GM18508 (cell line): ENCODE data around the gene MYO1F.
"Not testable (repeated sequence)": the region's sequence is repeated elsewhere in the genome, so short reads cannot be mapped to it uniquely, and the experiment has no call there.

Source experiments
- ATAC-seq: cut with Tn5 transposase; IDR thresholded peaks from one replicate; pipeline ENCODE4 v1.9.1; 2021; ENCODE audit warnings: moderate number of reproducible peaks; ENCODE audit not compliant: insufficient read depth, unreplicated experiment

Gene MYO1F

DNA sequence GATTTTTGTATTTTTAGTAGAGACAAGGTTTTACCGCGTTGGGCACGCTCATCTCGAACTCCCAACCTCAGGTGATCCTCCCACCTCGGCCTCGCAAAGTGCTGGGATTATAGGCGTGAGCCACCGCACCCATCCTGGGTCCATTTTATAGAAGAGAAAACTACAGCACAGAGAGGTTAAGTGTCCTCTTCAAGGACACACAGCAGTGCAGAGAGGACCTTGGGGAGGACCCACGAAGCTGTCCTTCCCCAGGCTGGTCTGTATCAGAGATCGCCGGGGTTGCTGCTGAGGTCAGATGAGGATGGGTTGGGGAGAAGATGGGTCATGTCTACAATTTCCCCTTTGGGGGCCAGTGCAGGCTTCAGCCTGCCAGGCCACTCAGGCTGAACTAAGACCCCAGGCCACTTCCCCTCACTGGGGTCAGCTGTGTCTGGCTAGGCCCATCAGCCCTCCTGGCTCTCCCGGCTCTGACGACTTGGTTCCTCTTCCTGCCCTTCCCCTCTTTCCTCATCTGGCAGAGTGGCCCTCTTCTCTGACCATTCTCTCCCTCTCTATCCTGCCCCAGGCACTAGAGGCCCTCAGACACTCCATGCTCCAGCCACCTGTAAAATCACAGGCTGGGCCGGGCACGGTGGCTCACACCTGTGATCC lies 9.6 kb downstream of the MYO1F start:
- ATAC-seq: no peak

DNA sequence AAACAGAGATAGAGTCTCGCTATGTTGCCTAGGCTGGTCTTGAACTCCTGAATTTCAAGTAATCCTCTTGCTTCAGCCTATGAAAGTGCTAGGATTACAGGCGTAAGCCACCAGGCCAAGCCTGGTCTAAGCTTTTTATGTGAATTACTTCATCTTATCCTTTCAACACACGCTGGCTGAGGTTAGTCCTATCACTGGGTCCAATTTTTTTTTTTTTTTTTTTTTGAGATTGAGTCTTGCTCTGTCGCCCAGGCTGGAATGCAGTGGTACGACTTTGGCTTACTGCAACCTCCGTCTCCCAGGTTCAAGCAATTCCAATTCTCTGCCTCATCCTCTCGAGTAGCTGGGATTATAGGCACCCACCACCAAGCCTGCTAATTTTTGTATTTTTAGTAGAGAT lies 10.4 kb downstream of the MYO1F start:
- no peak for ATAC-seq

DNA sequence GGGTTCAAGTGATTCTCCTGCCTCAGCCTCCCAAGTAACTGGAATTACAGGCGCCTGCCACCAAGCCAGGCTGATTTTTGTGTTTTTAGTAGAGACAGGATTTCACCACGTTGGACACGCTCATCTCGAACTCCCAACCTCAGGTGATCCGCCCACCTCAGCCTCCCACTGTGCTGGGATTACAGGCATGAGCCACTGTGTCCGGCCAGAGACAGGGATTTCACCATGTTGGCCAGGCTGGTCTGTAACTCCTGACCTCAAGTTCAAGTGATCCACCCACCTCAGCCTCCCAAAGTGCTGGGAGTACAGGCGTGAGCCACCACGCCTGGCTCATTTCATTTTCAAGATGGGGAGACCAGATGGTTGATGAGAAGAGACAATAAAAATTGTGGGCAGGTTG lies 12.4 kb downstream of the MYO1F start:
- ATAC-seq: not testable (repeated sequence)

DNA sequence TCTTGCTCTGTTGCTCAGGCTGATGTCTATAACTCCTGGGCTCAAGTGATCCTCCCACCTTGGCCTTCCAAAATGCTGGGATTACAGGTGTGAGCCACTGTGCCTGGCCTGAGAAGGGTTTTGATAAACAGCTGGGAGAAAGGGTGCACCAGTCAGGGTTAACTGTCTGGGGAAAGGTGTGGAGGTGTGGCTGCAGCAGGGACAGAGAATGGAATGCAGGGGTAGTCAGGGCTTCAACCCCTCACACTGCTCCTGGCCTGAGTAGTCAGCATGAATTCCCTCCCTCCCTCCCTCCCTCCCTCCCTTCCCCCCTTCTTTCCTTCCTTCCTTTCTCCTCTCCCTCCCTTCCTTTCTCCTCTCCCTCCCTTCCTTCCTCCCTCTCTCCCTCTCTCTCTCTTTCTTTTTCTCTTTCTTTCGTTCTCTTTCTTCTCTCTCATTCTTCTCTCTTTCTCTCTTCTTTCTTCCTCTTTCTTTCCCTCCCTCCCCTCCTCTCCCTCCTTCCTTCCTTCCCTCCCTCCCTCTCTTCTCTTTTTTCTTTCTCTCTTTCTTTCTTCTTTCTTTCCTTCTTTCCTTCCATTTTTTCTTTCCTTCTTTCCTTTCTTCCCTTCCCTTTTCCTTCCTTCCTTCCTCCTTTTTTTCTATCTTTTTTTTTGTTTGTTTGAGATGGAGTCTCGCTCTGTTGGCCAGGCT lies 16.0 kb downstream of the MYO1F start:
- no peak for ATAC-seq

DNA sequence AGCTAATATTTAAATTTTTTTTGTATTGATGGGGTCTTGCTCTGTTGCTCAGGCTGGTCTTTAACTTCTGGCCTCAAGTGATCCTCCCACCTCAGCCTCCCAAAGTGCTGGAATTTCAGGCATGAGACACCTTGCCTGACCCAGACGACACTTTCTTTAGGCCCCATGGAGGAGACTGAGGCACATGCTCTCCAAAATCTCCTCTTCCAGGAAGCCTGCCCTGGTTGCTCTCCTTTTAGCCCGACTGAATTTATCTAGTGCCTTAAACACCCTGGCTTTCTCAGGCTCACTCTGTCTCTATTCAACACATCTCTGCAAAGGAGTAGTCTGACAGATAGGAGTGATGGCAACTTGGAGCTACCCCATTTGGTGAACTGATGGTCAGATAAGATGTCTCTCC lies 18.9 kb downstream of the MYO1F start:
- ATAC-seq: no peak

DNA sequence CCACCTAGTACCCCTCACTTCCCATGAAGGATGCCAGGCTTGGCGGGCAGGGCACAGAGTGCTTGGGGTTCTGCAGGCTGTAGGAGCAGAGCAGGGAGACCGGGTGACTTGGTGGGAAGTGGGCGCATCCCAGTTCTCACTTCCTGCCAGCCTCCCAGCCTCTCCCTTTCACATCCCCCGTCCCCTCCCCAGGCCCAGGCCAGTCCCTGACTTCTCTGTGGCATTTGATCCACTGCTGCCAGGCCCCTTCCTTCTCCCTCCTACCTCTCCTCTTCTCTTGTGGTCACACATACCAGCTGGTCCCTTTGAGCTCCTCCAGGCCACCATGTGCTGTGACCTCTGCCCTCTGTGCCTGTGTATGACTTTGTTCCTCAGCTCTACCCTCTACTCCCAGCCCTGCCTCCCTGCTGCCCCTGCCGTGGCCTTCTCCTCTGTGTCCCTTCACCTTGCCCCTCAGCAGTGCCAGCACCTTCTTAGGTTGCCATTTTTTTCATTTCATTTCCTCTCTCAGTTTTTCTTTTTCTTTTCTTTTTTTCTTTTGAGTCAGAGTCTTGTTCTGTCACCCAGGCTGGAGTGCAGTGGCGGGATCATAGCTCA lies 19.5 kb downstream of the MYO1F start:
- no peak for ATAC-seq

DNA sequence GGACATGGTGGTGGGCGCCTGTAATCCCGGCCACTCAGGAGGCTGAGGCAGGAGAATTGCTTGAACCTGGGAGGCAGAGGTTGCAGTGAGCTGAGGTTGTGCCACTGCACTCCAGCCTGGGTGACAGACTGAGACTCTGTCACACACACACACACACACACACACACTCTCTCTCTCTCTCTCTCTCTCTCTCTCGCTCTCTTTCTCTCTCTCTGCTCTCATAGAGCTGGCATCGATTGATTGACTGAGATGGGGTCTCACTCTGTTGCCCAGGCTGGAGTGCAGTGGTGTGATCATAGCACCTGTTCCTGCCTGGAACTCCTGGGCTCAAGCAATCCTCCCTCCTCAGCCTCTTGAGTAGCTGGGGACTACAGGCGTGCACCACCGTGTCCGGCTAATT lies 23.5 kb downstream of the MYO1F start:
- not testable (repeated sequence) for ATAC-seq

DNA sequence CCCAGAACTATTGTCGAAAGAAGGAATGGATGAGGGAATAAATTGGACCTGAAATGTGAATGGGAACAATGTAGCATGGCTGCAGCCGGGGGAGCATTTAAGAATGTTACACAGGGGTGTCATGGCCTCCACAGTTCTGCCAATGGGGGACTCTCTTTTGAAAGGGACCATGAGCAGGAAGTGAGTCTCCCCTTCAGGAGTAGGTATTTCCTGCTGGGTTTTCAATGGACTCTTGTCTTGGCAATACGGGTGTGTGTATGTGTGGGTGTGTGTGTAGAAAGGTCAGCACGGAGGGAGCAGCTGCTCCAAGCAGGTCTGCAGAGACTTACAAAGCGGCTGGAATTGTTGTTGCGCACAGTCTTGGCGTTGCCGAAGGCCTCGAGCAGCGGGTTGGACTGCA lies 24.4 kb downstream of the MYO1F start:
- ATAC-seq: no peak

DNA sequence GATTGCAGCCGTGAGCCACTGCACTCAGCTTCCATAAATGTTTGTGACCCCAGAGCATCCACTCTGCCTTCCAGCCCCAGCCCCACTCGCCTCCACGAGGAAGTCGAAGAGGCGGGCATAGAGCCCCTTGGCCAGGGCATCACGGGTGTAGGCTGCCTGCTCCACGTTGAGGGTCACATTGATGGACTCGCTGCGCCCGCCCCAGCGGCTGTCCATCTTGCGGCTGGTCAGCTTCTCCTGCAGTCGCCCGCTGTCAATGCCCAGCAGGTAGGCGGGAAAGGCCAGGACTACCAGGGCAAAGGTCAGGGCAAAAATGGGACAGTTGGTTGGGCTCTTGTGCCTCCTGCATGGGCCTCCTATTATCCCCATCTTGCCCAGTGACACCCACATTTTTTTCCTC lies 27.2 kb downstream of the MYO1F start:
- ATAC-seq: no peak

DNA sequence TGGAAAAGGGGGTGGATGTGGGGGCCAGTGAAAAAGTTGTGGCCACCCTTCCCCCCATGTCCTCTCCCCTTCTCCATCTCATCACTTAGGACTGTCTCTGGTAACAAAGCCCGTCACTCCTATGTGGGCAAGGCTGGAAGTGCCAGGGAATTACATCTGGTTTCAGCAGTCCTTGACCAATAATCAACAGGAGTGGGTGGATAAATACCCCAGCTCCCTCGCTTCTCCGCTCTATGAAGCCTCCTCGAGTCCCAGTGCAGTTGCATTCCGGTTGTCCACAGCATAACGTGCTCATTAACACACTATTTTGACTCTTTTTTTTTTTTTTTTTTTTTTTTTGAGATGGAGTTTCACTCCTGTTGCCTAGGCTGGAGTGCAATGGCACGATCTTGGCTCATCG lies 31.5 kb downstream of the MYO1F start:
- ATAC-seq: no peak

DNA sequence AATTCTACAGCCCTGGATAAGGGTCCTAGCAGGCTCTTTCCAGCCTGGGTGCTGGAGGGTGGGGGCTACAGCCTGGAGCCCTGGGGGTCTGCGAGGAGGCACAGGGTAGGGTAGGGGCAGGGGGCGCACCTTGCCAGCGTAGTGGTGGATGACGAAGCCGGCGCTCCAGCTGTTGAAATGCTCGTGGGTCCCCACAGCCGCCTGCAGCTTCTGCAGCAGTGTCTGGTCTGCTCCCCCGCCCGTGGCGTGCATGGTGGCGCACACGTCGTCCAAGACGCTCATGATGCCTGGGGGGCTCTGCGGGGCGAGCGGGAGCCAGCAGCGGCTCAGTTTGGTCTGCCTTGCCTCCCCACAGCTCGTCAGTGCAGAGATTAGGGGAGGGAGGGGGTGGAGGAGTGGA lies 33.1 kb downstream of the MYO1F start:
- ATAC-seq: no peak

DNA sequence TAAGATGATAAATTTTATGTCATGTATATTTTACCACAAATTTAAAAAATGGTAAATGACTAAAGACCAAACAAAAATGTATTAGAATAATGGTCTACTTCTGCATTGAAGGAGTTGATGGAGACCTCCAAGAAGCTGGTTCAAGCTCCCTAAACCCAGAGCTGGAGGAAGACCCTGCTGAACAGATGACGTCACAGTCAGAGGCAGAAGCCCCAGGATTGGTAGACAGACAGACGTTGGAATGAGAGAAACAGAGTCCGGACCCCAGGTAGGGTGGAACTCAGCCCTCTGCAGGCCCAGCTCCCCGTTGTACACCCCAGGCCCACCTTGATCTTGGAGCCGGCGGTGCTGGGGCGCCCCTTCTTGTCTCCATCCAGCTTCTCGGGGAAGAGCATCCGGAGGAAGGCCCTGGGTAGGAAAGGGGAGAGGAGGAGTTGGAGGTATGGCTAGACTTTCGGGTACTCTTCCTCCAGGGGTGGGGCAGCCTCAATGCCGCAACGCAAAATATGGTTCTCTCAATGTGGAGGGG lies 37.6 kb downstream of the MYO1F start:
- ATAC-seq: no peak

DNA sequence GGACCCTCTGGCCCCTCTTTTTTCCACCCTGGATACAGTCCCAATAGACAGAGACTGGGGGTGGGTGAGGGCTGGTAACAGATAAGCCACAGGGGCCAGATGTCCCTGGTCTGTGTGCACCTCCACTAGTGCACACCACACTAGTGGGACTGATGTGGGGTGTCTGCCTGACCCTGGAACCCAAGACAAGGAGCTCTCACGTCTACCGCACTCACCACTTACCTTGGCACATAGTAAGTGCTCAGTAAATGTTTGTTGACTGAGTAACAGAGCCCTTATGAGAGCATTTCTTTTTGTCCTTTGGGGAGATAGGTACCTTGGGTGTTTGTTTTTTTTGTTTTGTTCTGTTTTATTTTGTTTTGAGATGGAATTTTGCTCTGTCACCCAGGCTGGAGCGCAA lies 40.1 kb downstream of the MYO1F start:
- no peak for ATAC-seq

DNA sequence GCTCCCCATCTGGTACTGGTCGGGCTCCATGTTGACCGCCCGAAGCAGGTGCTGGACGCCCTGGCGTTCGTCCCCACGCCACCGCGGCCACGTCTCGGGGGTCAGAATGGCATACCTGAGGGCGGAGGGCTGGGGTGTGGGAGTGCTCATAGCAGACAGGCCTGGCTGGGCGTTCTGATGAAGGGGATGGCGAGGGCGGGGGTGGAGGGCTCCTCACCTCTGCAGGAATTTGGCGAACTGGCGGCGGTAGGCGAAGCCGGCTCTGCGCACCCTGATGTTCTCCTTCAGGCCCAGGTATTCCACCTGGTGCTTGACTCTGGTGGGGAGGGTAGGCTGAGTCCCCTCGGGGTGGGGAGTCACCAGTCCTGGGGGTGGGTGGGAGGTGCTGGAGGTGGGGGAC lies 41.0 kb downstream of the MYO1F start:
- ATAC-seq: no peak

DNA sequence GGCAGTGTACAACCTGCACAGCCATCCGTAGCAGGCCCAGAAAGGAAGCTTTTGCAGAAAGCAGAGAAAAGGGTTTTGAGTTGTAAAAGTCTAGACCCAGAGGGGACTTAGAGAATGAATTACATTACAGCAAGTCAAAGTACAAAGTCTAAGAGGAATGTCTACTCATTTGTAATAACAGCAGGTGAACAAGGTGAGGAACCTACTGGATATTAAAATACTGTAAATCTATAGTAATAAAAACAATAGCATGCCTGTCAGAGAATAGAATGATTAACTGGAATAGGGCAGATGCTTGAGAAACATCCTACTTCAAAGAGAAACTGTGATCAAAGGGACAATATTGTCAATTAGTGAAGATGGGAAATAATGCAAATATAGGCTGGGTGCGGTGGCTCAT lies 45.0 kb downstream of the MYO1F start:
- no peak for ATAC-seq

DNA sequence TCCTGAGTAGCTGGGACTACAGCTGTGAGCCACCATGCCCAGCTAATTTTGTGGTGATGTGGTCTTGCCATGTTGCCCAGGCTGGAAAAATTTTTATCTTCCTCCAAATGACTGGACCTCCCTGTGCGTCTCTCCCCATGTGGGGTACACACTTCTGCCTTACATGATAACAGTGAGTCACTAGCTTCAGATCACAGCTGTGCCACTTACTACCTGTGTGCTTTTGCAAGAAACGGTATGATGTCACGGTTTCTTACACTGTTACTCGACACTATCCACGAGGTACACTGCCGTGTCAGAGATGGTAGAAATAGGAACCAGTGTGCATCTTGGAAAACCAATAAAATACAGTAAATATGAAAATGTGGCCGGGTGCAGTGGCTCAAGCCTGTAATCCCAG lies 45.8 kb downstream of the MYO1F start:
- no peak for ATAC-seq

DNA sequence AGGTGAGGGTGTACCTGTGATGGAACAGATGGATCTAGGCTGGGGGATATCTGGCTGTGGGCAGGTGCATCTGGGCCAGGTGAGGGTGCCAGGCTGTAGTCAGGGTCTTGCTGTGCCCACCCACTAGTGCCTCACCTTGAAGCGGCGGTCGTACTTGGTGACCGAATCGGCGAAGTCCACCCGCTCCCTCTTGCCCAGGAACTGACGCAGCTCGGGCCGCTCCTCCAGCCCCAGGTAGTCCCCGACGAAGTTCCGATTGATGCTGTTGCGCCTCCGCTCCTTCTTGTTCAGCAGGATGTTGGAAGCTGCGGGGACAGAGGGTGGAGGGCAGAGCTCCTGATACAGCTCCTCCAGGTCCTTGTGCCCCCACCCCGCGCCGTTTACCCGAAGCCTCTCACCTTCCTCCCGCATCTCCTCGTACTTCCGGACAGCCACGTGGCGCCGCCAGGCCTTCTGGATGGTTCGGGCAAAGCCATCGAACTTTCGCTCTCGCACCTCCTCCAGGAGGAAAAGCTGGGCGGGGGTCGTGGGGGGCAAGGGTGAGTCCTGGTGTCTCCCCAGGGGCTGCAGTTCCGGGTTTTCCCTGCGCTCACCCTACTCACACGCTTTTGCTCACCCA lies 47.1 kb downstream of the MYO1F start:
- no peak for ATAC-seq

DNA sequence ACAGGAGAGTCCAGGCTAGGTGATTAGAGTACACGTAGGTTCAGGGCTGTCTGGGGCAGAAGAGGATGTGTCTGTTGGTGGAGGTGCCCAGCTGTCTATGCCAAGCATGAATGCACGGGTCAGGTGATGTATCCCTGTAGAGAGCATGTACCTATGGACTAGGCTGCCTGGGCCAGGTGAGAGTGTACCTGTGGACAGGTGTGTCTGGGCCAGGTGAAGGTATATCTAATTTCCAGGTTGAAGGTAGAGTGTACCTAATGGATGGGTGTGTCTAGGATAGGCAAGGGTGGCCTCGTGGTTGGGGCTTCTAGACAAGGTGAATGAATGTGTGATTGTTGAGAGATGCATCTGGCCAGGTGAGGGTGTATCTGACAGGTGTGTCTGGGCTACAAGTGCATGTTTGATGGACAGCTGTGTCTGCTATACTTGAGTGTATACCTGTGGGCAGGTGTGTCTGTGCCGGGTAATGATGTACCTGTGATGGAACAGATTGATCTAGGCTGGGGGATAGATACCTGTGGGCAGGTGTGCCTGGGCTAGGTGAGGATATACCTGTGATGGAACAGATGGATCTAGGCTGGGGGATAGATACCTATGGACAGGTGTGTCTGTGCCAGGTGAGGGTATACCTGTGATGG lies 47.8 kb downstream of the MYO1F start:
- no peak for ATAC-seq

DNA sequence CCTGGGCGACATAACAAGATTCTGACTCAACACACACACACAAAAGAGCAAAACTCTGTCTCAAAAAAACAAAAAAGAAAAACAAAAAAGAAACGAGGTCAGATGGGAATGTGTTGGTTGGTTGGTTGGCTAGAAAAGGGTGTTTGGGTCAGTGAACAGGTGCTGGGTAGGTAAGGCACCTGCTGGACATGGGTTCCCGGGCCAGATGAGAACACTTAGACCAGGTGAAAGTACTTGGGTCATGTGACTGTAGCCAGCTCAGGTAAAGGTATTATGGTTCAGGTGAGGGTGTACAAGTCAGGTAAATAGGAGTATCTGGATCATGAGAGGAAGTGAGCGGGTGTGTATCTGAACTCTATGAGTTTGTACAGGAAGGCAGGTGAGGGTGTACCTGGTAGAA lies 48.7 kb downstream of the MYO1F start:
- ATAC-seq: no peak

DNA sequence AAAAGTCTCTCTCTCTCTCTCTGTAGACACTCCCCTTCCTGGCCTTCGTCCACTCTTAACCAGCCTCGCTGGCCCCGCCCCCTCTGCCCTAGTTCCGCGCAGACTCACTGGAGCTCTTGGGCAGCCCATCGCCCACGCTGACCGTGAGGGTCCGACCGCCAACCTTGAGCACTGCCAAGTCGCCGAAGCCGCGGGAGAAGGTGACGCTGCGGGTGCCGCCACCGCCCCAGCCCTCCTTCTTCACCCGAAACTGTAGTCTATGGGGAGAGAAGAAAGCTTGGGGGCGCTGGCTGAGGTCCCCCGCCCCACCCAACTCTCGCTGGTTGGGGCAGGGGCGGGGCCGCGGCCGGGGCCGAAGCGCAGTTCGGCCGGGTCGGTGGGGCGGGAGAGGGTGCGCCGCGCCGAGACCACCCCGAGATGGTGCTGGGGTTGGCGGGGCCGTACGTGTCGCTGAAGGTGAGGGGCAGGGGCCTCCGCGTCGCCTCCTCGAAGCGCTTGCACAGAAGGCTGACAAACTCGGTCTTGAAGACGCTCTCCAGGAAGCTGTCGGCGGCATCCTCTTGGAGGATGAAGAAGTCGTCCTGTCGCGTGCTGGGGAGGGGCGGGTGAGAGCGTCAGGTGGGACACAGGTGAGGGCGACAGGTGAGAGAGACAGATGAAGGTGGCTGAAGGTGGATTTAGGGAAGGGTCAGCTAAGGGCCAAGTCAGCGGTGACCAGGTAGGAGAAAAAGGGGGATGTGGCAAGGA lies 50.7 kb downstream of the MYO1F start:
- no peak for ATAC-seq
